ENCODE measurements around the gene KIAA0319L. TPM values are rescaled to one million over a fixed set of nuclear protein-coding genes. Genes with fewer than 3 reads are reported as not detected.

KIAA0319L gene
- total RNA-seq: 91.8 and 96.3 TPM in 2 replicates

GRCh38 chr1:35557118-35557610 is at the start of gene KIAA0319L:
KIAA0319L (minus strand) TSS chr1:35557403; CDS start chr1:35554491, 2,912 bp downstream.

GRCh38 chr1:35573198-35574124 is 16.3 kb upstream of the KIAA0319L start, which contains the start of gene TFAP2E:
TFAP2E (plus strand) TSS chr1:35573314; CDS start chr1:35573578, 264 bp downstream.

GRCh38 chr1:35557611-35558373 is 589 bp upstream of the KIAA0319L start, which contains the start of gene NCDN:
NCDN (plus strand) TSS chr1:35557799; CDS start chr1:35558191, 392 bp downstream.

Other genes with a start within 250 kb of the KIAA0319L start
- gene NCDN, start 396 bp upstream of the KIAA0319L start, total RNA-seq: 24.9 and 42.5 TPM in 2 replicates
- gene TFAP2E, start 15.9 kb upstream of the KIAA0319L start, total RNA-seq: under 0.01 and 0.42 TPM in 2 replicates
- gene PSMB2, start 84.1 kb upstream of the KIAA0319L start, total RNA-seq: 14.8 and 30.8 TPM in 2 replicates
- 20.2 and 20.8 TPM in 2 replicates for gene C1orf216, start 161.5 kb upstream of the KIAA0319L start, total RNA-seq
- 1.5 and 17.9 TPM in 2 replicates for gene CLSPN, start 212.6 kb upstream of the KIAA0319L start, total RNA-seq